SK-N-SH (cell line): ENCODE results near the gene SULT2B1. TPM values are rescaled to one million over a fixed set of nuclear protein-coding genes. Genes with fewer than 3 reads are reported as not detected.

Source experiments
- CTCF ChIA-PET: fragments of 300-600, 350-600 bp; formaldehyde crosslinking; extraction: SDS; loops from one replicate; lab custom pipeline; 2021; lab: Yijun Ruan, JAX
- POLR2A ChIA-PET: fragments of 350-600 bp; sonication (Branson Sonifier 250); formaldehyde crosslinking; extraction: SDS; loops from one replicate; lab custom pipeline; 2020; ENCODE audit warnings: antibody characterized with exemption, inconsistent platforms; lab: Yijun Ruan, JAX
- DNase-seq: peaks from one replicate; pipeline ENCODE4 v3.0.0; 2012
- H2AFZ ChIP-seq: fragments of 200-600 bp; sonication (generic); 2 replicates; pipeline ENCODE4 v1.8.1; 2016; ENCODE audit warnings: antibody characterized with exemption, mild to moderate bottlenecking, low read depth
- H3F3A ChIP-seq: fragments of 200-600 bp; sonication (generic); replicated peaks from 2 replicates; pipeline ENCODE3; 2016; ENCODE audit warnings: antibody characterized with exemption, mild to moderate bottlenecking; ENCODE audit not compliant: insufficient read depth
- H3K27ac ChIP-seq, 2 experiments: fragments of 200-500 bp in 1 of 2; fragments of 200-600 bp in 1 of 2; sonication (Bioruptor generic) in 1 of 2; sonication (generic), shearing (Covaris generic) in 1 of 2; 2 replicates each; pipeline versions ENCODE4 v1.5.1 to v1.6.1; 2014 to 2016; ENCODE audit warnings: low read depth in 2 of 2, inconsistent platforms in 1 of 2, low read length in 1 of 2, mild to moderate bottlenecking in 1 of 2, mixed read lengths in 1 of 2
- H3K27me3 ChIP-seq: fragments of 200-600 bp; sonication (generic), shearing (Covaris generic); 2 replicates; pipeline ENCODE4 v1.6.1; 2016; ENCODE audit warnings: mixed run types; ENCODE audit not compliant: insufficient read depth
- H3K36me3 ChIP-seq, 2 experiments: fragments of 200-500 bp in 1 of 2; fragments of 200-600 bp in 1 of 2; sonication (Bioruptor generic) in 1 of 2; sonication (generic) in 1 of 2; replicated peaks in 1 of 2; 2 replicates each; pipeline versions ENCODE3 to v1.5.1; 2014 to 2016; ENCODE audit warnings: low read length in 1 of 2, mild to moderate bottlenecking in 1 of 2; ENCODE audit not compliant: insufficient read depth in 2 of 2, control insufficient read depth in 1 of 2
- H3K4me1 ChIP-seq, 2 experiments: fragments of 200-500 bp in 1 of 2; fragments of 200-600 bp in 1 of 2; sonication (Bioruptor generic) in 1 of 2; sonication (generic), shearing (Covaris generic) in 1 of 2; 2 replicates each; pipeline versions ENCODE4 v1.5.1 to v1.6.1; 2014 to 2016; ENCODE audit warnings: low read depth in 1 of 2, low read length in 1 of 2, mixed run types in 1 of 2; ENCODE audit not compliant: insufficient read depth in 2 of 2, control insufficient read depth in 1 of 2
- H3K4me2 ChIP-seq: fragments of 200-600 bp; sonication (generic), shearing (Covaris generic); 2 replicates; pipeline ENCODE4 v1.6.1; 2017; ENCODE audit warnings: mixed run types
- H3K4me3 ChIP-seq, 2 experiments: fragments of 200-500 bp in 1 of 2; fragments of 200-600 bp in 1 of 2; sonication (Bioruptor generic) in 1 of 2; sonication (generic), shearing (Covaris generic) in 1 of 2; 2 replicates each; pipeline versions ENCODE4 v1.5.1 to v1.8.1; 2014 to 2016; ENCODE audit warnings: low read depth in 2 of 2, inconsistent platforms in 1 of 2, low read length in 1 of 2, mild to moderate bottlenecking in 1 of 2, mixed read lengths in 1 of 2, moderate library complexity in 1 of 2
- H3K79me2 ChIP-seq: fragments of 200-600 bp; sonication (generic); 2 replicates; pipeline ENCODE4 v1.8.1; 2017; ENCODE audit warnings: mild to moderate bottlenecking; ENCODE audit not compliant: insufficient read depth
- H3K9ac ChIP-seq: fragments of 200-600 bp; sonication (generic); 2 replicates; pipeline ENCODE4 v1.6.1; 2017; ENCODE audit warnings: mixed run types
- H3K9me2 ChIP-seq: fragments of 200-600 bp; sonication (generic); 2 replicates; pipeline ENCODE4 v1.6.1; 2017; ENCODE audit warnings: mixed run types
- H3K9me3 ChIP-seq: fragments of 200-600 bp; sonication (generic); 2 replicates; pipeline ENCODE4 v1.6.1; 2017; ENCODE audit warnings: mixed run types, mild to moderate bottlenecking, moderate library complexity
- H4K20me1 ChIP-seq: fragments of 200-600 bp; sonication (generic); 2 replicates; pipeline ENCODE4 v1.6.1; 2017; ENCODE audit warnings: mild to moderate bottlenecking, mixed run types; ENCODE audit not compliant: insufficient read depth
- CHD2 ChIP-seq: fragments of 150-350 bp; IDR thresholded peaks from 2 replicates; pipeline ENCODE4 v1.6.1; 2018; ENCODE audit warnings: low read length; ENCODE audit not compliant: partially characterized antibody
- ELF1 ChIP-seq: IDR thresholded peaks from 2 replicates; pipeline ENCODE4 v1.4.0; 2012
- EP300 ChIP-seq, 2 experiments: IDR thresholded peaks; 2 replicates each; pipeline versions ENCODE4 v1.4.0 to v1.6.1; 2012; ENCODE audit warnings: borderline replicate concordance in 1 of 2, low read depth in 1 of 2, low read length in 1 of 2
- FOXM1 ChIP-seq: IDR thresholded peaks from 2 replicates; pipeline ENCODE4 v1.4.0; 2012; ENCODE audit warnings: low read depth, mild to moderate bottlenecking
- GATA2 ChIP-seq: sonication (generic); formaldehyde crosslinking; IDR thresholded peaks from 2 replicates; pipeline ENCODE4 v1.5.0; 2020; ENCODE audit warnings: mild to moderate bottlenecking, missing genetic modification reagents
- JUND ChIP-seq: IDR thresholded peaks from 2 replicates; pipeline ENCODE4 v1.4.0; 2012
- MEF2A ChIP-seq: IDR thresholded peaks from 2 replicates; pipeline ENCODE4 v1.4.0; 2012; ENCODE audit warnings: low read depth, borderline replicate concordance
- MXI1 ChIP-seq: IDR thresholded peaks from 2 replicates; pipeline ENCODE4 v1.6.1; 2012; ENCODE audit warnings: mild to moderate bottlenecking, low read depth, low read length, improper control_type of control experiment
- NFIC ChIP-seq: IDR thresholded peaks from 2 replicates; pipeline ENCODE4 v1.4.0; 2012; ENCODE audit warnings: borderline replicate concordance
- NRF1 ChIP-seq: IDR thresholded peaks from 2 replicates; pipeline ENCODE4 v1.6.1; 2012; ENCODE audit warnings: low read depth, mild to moderate bottlenecking, low read length
- POLR2AphosphoS5 ChIP-seq: IDR thresholded peaks from 2 replicates; pipeline ENCODE4 v1.6.1; 2012; ENCODE audit warnings: low read depth, low read length
- RCOR1 ChIP-seq: fragments of 150-350 bp; IDR thresholded peaks from 2 replicates; pipeline ENCODE4 v1.6.1; 2017; ENCODE audit warnings: antibody characterized with exemption, low read length
- REST ChIP-seq: IDR thresholded peaks from 2 replicates; pipeline ENCODE4 v1.6.1; 2012; ENCODE audit warnings: mild to moderate bottlenecking, low read depth, low read length, moderate library complexity
- RFX5 ChIP-seq: IDR thresholded peaks from 2 replicates; pipeline ENCODE4 v1.6.1; 2012; ENCODE audit warnings: mild to moderate bottlenecking, improper control_type of control experiment, low read length
- TAF1 ChIP-seq: IDR thresholded peaks from 2 replicates; pipeline ENCODE4 v1.6.1; 2012; ENCODE audit warnings: low read depth, mild to moderate bottlenecking, low read length, moderate library complexity, borderline replicate concordance
- TCF12 ChIP-seq: IDR thresholded peaks from 2 replicates; pipeline ENCODE4 v1.4.0; 2012
- TEAD4 ChIP-seq: IDR thresholded peaks from 2 replicates; pipeline ENCODE4 v1.4.0; 2012; ENCODE audit warnings: mild to moderate bottlenecking, borderline replicate concordance; ENCODE audit not compliant: insufficient read depth
- WGBS: methylation state at CpG from one replicate; pipeline ENCODE4 v1.1.6; 2017; ENCODE audit warnings: low lambda C conversion rate; 5-methylcytosine and 5-hydroxymethylcytosine counted together
- polyA plus RNA-seq, 3 experiments: library from polyadenylated mRNA; depleted of rRNA; stranded (reverse); fragments of >200 nt; gene quantifications; 2 replicates each; pipeline ENCODE4 v1.2.3, GENCODE V29; 2012
- TF ChIP-seq, protein P1 (sequence below): IDR thresholded peaks from 2 replicates; pipeline ENCODE4 v1.4.0; 2012; ENCODE audit warnings: low read depth, borderline replicate concordance
- TF ChIP-seq, protein P2 (sequence below): IDR thresholded peaks from 2 replicates; pipeline ENCODE4 v1.4.0; 2012; ENCODE audit warnings: low read depth
- TF ChIP-seq, protein P3 (sequence below): fragments of 150-350 bp; IDR thresholded peaks from 2 replicates; pipeline ENCODE4 v1.6.1; 2016; ENCODE audit warnings: mild to moderate bottlenecking, low read depth, low read length

The SULT2B1 gene
- polyA plus RNA-seq, 1 of the 3 experiments (the other 2 are of a cell fraction): 0.92 TPM

DNA sequence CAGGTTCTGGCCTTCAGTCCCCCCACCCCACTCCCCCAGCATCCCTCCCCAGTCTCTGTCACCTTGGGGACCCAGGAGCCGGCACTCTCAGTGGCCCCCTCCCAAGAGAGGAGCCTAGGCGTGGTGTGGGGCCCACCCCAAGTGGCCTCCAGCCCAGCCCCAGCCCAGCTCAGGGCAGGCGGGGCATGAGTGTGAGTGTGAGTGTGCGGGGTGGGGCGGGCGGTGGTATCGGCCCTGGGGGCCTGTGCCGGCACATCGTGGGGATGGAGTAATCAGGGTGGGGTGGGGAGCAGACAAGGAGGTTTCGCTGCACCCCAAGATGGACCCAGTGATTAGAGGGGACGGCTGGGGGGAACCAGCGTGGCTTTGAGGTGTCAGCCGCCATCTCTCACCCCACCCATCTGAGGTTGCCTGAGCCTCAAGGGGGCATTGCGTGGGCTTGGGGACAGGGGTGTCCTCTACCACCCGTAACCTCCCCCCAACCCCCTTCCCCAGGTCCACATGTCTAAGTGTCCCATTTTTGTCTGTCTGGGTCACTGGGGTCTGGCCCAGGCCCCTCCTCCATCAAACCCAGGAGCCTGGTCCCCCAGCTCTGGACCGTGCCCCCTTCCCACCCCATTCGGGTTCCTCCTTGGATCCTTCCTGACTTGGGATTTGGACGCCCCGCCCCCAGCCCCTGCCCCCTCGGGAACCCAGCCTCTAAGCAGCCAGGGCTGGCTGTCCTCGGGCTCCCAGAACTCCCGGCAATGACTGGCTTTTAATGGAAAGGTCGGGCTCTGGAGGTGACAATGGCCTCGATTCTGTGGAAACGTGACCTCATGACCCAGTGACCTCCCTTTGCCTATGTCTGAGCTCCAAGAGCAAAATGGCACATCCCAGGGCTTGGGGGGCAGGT is 6.9 kb upstream of the SULT2B1 start:
- Histone ChIP-seq H3K9me2 (no peaks in the 10 kb centered on the region), H3K27me3 (no peaks in the 10 kb centered on the region), H3K4me3 (no peak overlapping the region), H4K20me1 (no peaks in the 10 kb centered on the region), H3K9me3 (no peaks in the 10 kb centered on the region), H3K27ac (no peak overlapping the region), H3F3A (no peaks in the 10 kb centered on the region), H3K4me1 (peaks cover 0 to under 1% of the 10 kb centered on the region in 2 experiments; a peak in 1 of 4 replicates), H3K79me2 (no peaks in the 10 kb centered on the region), H3K4me2 (no peak overlapping the region), H3K9ac (no peak overlapping the region), H2AFZ (no peak overlapping the region), H3K36me3 (no peaks in the 10 kb centered on the region)
- CTCF ChIA-PET: interaction anchor here (0.9 kb wide), 1 partner anchor 15 kb away, joined by 3 read pairs; no protein-coding TSS in a partner anchor
- TF ChIP-seq FOXM1: no peak
- TF ChIP-seq, protein P1, sequence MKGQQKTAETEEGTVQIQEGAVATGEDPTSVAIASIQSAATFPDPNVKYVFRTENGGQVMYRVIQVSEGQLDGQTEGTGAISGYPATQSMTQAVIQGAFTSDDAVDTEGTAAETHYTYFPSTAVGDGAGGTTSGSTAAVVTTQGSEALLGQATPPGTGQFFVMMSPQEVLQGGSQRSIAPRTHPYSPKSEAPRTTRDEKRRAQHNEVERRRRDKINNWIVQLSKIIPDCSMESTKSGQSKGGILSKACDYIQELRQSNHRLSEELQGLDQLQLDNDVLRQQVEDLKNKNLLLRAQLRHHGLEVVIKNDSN: no peak
- no peak for TF ChIP-seq TCF12
- no peak for TF ChIP-seq RCOR1
- no peak for TF ChIP-seq MXI1
- TF ChIP-seq NFIC: no peak
- TF ChIP-seq, protein P2, sequence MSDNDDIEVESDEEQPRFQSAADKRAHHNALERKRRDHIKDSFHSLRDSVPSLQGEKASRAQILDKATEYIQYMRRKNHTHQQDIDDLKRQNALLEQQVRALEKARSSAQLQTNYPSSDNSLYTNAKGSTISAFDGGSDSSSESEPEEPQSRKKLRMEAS: no peak
- TF ChIP-seq RFX5: no peak
- no peak for TF ChIP-seq EP300 (IDR thresholded peaks at IDR 0.05; ENCODE audit: borderline replicate concordance in 1 of 2, low read depth in 1 of 2, low read length in 1 of 2)
- TF ChIP-seq, protein P3, sequence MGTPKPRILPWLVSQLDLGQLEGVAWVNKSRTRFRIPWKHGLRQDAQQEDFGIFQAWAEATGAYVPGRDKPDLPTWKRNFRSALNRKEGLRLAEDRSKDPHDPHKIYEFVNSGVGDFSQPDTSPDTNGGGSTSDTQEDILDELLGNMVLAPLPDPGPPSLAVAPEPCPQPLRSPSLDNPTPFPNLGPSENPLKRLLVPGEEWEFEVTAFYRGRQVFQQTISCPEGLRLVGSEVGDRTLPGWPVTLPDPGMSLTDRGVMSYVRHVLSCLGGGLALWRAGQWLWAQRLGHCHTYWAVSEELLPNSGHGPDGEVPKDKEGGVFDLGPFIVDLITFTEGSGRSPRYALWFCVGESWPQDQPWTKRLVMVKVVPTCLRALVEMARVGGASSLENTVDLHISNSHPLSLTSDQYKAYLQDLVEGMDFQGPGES: no peak
- DNase-seq: no peak
- POLR2A ChIA-PET: no interaction called here
- WGBS: 78% methylated on average over 20 of the region's 25 CpGs

DNA sequence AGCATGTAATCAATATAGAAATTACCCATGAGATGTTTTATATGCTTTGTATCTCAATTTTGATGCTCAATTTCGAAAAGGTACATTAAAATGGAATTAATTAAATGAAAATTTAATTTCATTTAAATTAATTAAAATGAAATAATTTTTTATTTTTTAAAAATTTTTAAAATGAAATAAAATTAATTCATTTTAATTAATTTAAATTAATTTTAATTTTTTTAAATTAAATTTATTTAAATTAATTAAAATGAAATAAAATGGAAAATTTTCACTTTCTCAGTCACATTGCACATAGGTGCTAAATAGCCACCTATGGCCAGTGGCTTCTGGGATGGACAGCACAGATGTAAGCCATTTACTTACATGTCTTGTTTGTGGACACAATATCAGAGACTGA is 4.2 kb upstream of the SULT2B1 start:
- Histone ChIP-seq H3F3A (no peaks in the 10 kb centered on the region), H3K4me2 (no peak overlapping the region), H2AFZ (no peak overlapping the region), H3K27me3 (no peaks in the 10 kb centered on the region), H3K9me3 (no peaks in the 10 kb centered on the region), H3K9me2 (no peaks in the 10 kb centered on the region), H3K9ac (no peak overlapping the region), H3K4me1 (no peaks in the 10 kb centered on the region), H3K27ac (no peak overlapping the region), H4K20me1 (no peaks in the 10 kb centered on the region), H3K4me3 (no peak overlapping the region), H3K79me2 (no peaks in the 10 kb centered on the region), H3K36me3 (no peaks in the 10 kb centered on the region)
- WGBS: 25% methylated on average over 1 of the region's 1 CpG
- ChIA-PET CTCF (no interaction called here), POLR2A (no interaction called here)
- no peak for DNase-seq
- no peak for TF ChIP-seq FOXM1
- no peak for TF ChIP-seq MEF2A
- TF ChIP-seq REST: no peak
- TF ChIP-seq, protein P1: no peak
- TF ChIP-seq TAF1: no peak
- no peak for TF ChIP-seq ELF1
- TF ChIP-seq POLR2AphosphoS5: no peak
- TF ChIP-seq RFX5: no peak
- no peak for TF ChIP-seq TEAD4
- TF ChIP-seq JUND: no peak
- TF ChIP-seq, protein P2: no peak
- TF ChIP-seq NRF1: no peak
- no peak for TF ChIP-seq CHD2
- TF ChIP-seq GATA2: no peak
